HS-5 (cell line): ENCODE results near the gene ARHGEF12.

Source experiments
- DNase-seq: peaks from one replicate; pipeline ENCODE4 v3.0.0-alpha.2; 2012; ENCODE audit warnings: low read depth

The ARHGEF12 gene

GRCh38 chr11:120335908-120336640, at the start of gene ARHGEF12:
Gene ARHGEF12, plus strand, starts transcription at chr11:120336413. Its CDS starts 831 bp downstream, at chr11:120337244.
- DNase-seq = no peak

DNA sequence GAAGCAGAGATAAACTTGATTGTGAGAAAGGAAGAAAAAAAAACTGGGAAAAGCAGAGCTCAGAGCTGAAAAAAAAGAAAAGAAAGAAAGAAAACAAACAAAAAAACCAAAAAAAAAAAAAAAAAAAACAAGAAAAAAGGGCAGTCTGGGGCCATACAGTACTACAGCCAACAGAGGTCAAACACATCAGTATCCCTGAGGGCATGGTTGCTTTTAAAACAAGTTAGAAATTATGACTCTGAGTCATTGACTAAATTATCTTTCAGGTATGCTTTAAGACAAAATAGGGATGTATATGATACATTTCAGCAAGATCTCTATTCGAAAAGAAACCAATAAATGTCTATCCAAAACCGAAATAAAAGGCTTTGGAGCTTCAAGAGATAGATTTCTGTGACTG, 48.2 kb upstream of the ARHGEF12 start:
- DNase-seq = no peak

- DNase-seq = no peak
Observed at GRCh38 chr11:120289426-120289825, 46.8 kb upstream of the ARHGEF12 start.

GRCh38 chr11:120290956-120291355, 45.3 kb upstream of the ARHGEF12 start:
- no peak for DNase-seq

GRCh38 chr11:120293038-120293800, 43.0 kb upstream of the ARHGEF12 start:
- no peak for DNase-seq

DNA sequence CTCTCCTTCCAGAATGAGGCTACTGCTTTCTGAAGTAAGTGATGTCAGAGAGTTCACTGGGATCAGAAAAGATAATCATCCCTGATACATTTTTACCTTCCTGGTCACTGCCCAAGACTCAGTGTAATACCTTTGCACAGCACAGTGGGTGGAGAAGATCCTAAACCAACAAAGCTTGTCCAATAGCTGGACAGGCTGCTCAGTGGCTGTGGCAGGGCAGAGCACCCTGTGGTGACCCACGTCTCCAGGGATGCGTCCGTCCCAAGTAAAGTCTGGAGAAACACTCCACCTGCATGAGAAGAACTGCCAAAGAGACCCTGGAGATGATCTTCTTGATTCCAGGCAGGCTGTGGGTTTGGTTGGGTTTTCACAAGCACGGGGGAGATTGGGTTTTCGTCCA, 42.1 kb upstream of the ARHGEF12 start:
- no peak for DNase-seq

DNA sequence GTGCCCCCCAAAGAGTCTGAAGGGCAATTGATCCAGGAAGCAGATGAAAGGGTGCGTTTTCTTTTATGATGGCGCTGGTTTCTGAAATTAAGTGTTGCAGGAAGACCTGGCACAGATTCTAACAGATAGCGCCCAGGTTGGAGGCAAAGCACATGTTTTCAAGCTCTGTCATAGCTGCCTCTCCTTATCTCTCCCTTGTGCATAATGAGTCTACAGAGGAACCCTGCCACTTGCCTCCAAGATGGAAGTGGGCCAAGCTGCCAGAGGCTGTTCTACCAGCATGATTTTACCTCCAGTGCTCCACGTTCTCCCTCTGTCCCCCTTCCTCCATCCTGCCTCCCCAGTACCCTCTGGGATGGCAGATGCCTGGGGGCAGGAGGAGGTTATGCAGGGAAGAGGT, 41.1 kb upstream of the ARHGEF12 start:
- no peak for DNase-seq

DNA sequence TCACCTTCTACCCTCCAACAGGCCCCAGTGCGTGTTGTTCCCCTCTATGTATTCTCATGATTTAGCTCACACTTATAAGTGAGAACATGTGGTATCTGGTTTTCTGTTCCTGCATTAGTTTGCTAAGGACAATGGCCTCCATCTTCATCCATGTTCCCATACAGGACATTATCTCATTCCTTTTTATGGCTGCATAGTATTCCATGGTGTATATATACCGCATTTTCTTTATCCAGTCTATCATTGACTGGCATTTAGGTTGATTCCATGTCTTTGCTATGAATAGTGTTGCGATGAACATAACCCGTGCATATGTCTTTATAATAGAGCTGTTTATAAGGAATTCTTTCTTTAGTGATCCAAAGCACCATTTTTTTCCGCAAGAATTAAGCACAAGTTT, 39.7 kb upstream of the ARHGEF12 start:
- no peak for DNase-seq

DNA sequence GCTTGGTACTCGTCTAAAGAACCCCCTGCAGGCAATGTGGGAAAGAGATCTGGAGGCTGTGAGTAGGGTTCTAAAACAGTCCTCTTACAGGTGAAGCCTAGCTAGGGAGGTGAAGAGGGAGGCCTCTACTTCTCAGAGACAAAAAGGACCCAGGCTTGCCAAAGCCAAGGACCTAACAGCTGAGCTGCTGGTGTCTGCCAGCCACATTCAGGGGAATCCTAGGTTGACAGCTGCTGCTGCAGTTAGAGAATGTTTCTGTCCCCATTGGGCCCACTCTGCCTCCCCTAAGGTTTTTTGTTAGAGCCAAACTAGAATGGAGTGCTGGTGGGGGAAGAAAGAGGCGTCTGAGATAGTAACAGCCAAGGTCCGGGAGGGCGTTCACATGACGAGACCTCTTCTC, 37.8 kb upstream of the ARHGEF12 start:
- DNase-seq = no peak

- no peak for DNase-seq
Observed at GRCh38 chr11:120302001-120302805, 34.0 kb upstream of the ARHGEF12 start.

DNA sequence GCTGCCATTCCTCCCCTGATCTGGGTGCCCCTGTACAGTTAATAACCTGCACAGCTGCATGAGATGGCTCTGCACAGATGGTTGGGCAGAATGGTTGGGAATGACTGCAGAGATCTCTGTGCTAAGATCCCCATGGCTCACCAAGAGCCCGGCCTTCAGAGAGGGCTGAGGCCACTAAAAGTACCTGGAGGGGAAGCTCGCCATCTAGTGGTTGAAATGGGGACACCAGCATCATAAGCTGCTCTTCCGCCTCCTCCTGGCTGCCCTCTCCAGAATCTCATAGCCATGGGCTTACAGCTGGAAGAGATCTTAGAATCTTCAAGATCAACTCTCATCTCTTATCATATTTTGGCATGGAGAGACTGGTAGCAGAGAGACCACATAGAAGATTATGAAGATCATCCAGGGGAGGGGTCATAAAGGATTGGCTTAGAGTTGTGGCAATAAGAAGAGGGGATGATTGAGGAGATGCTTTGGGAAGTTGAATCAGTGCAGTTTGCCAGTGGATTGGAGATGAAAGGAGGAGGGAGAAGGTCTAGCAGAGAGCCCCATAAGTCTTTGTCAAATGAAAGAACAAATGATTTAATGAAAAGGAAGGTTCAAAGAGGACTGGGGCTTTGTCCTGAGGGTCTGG, 33.1 kb upstream of the ARHGEF12 start:
- DNase-seq = no peak

DNA sequence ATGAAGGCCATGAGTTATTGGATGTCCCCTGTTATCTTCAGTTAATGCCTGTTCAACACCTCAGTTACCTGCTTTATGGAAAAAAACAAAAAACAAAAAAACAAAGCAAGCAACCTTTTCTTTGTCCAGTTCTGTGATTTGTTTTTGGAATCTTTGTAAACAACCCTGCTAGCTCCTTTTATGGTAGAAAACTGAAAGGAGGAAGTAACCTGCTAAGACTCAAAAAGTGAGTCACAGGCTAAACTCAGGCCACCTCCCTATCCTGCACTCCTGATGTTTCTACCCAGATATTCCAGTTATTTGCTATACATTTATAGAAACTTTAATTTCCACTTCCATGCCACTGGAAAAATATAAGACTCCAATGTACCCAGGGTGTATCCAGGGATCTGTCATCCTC, 31.7 kb upstream of the ARHGEF12 start:
- DNase-seq = no peak

DNA sequence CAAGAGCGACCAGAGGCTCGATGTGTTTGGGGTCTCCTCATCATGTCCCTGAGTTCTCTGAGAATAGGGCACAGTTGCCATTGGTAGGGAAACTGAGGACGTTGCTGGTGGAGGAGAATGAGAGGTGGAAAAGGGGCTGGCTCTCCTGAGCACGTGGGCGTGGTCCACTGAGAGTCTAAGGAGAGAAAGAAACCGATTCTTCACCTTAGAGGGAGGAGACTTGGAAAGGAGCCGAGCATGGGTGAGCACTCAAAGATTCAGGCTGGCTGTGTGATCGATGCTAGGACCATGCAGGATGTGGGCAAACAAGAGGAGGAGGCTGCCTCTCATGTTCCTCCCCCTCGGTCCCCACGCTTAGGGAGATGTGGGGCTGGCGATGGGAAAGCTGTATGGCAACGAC, 30.9 kb upstream of the ARHGEF12 start:
- DNase-seq = no peak

- no peak for DNase-seq
Observed at GRCh38 chr11:120306519-120307242, 29.5 kb upstream of the ARHGEF12 start.

DNA sequence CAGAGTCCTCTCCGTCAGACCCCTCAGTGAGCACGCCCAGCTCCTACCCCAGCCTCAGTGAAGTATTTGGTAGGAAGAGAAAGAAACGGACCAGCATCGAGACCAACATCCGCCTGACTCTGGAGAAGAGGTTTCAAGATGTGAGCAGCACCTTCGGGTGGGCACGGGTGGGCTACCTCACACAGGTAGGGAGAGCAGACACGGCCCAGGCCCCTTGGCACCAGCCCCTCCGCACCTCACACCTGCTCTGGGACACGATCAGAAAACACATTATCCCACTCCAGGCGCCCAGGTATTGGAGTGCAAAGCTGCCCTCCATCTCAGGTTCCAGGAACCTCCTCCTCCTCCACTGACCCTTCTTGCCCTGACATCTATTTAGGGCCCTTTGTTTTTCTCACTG, 28.7 kb upstream of the ARHGEF12 start:
- DNase-seq = no peak

- DNase-seq = no peak
Observed at GRCh38 chr11:120308081-120308480, 28.1 kb upstream of the ARHGEF12 start.

DNA sequence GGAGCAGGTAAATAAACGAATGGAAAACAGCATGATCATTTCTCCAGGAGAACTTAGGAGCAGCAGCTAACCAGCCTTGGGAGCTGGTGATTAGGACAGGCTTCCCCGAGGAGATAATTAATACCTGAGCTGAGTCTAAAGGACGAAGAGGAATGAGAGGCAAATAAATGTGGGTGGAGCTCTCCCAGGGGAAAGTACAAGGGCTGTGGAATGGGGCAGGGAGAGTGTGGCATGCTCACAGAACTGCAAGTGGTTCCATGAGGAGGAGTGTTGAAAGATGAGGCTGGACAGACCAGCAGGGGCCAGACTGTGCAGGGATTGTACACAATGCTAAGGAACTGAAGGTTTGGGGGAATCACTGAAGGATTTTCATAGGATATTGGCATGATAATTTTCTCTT, 25.3 kb upstream of the ARHGEF12 start:
- DNase-seq = no peak

GRCh38 chr11:120314861-120315260, 21.4 kb upstream of the ARHGEF12 start:
- DNase-seq = no peak

DNA sequence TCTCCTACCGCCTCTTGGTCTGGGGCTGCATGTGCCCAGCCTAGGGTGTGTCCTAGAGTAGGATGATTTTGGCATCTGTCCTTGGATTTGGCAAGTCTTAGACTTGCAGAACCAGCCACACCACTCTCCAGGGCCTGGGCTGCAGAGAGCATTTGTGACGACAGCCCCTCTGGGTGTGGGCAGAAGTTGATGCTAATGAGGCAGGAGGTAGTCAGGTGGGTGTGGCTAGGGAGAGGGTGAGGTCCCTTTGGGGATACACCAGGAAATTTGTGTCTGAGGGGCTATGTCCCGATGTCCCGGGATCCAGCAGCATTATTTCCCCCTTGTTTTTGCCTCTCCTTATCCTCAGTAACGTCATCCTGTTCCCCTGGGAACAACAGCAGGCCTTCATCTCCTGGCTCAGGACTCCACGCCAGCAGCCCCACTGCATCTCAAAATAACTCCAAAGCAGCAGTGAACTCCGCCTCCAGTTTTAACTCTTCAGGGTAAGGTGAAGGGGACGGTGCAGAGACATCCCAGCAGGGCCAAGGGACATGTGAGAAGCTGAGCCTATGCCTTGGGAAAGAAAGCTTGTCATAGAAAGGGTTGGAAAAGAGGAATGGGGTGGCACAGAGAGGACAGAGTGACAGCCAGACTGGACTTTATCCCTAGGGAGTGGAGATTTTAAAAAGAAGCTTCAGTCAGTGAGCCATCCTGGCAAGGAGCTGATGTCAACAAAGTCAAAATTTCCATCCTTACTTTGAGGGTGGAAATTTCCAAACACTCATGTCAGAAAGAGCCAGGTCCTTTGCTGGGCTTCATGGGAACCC, 19.1 kb upstream of the ARHGEF12 start:
- DNase-seq = no peak

- no peak for DNase-seq
Observed at GRCh38 chr11:120317689-120318480, 18.3 kb upstream of the ARHGEF12 start.
